DMS153 treated with DMSO at 0.1 percent for 48 hours (cell line): ENCODE measurements around the gene POLR1G.

Source experiments
- DNase-seq: peaks from one replicate; lab custom pipeline; 2025; ENCODE audit not compliant: unreplicated experiment; lab: John Stamatoyannopoulos, UW

The POLR1G gene, protein sequence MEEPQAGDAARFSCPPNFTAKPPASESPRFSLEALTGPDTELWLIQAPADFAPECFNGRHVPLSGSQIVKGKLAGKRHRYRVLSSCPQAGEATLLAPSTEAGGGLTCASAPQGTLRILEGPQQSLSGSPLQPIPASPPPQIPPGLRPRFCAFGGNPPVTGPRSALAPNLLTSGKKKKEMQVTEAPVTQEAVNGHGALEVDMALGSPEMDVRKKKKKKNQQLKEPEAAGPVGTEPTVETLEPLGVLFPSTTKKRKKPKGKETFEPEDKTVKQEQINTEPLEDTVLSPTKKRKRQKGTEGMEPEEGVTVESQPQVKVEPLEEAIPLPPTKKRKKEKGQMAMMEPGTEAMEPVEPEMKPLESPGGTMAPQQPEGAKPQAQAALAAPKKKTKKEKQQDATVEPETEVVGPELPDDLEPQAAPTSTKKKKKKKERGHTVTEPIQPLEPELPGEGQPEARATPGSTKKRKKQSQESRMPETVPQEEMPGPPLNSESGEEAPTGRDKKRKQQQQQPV

DNA sequence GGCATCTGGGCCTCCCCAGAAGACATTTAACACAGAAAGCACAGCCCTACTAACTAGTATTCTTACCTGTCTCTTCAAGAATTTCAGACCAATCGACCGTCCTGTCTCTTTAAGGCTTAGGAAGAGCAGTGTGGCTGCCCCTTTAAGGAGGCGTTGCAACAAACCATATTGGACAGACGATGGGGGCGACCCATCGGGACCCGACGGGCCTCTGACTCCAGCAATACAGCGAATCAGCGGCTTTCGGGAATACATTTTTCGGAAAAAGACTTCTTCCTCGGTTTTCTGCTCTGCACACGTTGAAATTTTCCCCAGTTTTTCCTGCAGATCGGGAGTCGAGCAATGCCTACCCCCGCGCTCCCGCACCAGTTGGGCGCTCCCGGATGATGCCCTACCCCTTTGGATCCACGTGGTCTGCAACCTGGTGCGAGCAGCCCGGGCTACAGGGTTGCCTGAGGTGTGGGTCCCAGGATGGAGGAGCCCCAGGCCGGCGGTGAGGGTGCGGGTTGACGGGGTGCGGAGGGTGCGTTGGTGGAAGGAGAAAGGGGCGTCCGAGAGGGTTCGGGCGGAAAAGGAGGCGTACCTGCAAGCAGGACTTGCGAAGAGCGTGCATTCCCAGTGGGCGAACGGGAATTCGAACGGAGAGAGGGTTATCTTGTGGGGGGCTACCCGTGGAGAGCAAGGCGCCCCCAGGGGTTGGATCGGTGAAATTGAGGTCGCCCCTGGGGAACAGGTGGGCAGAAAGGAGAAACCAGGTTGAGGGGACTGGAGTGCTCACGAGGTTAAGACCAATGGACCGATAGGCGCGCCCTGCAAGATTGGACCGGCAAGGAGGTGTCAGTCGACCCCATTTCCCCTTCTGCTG lies at the start of gene POLR1G:
Gene POLR1G (plus strand): TSS at position 419 of the 865 bp plus-strand sequence. CDS start 53 bp downstream, at position 472.
- peak; percentile 87 for DNase-seq

DNA sequence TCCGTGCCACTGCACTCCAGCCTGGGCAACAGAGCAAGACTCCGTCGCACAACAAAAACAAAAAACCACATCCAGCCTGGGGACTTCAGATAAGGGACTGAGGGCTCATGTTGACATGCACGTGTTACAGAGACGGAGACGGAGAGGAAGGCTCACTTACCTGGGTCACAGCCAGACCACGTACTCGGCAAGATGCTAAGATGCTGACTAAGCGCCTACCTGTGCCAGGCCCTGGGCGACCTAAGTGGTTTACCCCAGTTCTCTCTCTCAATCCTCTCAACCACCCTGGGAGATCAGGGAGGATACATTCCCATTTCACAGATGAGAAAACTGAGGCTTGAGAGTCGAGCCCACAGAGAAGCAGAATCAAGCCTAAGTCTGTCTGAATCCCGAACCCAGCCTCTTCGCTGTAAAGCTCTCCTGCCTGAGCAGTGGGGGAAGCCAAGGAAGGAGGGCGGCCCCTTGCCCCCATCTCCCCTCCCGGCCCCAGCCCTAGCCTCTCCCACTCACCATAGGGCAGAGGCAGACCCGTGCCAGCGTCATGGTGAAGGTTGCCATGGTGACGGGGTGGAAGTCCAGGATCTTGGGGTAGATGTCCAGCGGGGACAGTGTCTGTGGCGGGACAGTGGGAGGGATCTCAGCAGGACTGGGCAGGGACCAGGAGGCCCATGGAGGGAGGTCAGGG lies 49.5 kb upstream of the POLR1G start:
- no peak for DNase-seq

DNA sequence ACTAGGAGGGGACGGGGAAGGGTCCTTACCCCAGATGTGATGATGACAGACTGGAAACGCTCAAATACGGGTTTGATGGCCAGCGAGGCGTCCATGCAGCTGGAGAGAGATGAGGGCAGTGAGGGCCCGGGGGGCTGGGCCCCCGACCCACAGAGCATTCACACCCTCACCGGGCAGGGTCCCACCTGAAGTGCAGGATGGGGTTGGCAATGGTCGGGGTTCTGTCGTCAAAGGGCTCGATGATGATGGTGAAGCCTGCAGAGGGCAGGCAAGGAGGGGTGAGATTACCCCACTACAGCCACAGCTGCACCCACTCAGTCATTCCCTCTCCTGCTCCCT lies 49.0 kb upstream of the POLR1G start:
- no peak for DNase-seq

DNA sequence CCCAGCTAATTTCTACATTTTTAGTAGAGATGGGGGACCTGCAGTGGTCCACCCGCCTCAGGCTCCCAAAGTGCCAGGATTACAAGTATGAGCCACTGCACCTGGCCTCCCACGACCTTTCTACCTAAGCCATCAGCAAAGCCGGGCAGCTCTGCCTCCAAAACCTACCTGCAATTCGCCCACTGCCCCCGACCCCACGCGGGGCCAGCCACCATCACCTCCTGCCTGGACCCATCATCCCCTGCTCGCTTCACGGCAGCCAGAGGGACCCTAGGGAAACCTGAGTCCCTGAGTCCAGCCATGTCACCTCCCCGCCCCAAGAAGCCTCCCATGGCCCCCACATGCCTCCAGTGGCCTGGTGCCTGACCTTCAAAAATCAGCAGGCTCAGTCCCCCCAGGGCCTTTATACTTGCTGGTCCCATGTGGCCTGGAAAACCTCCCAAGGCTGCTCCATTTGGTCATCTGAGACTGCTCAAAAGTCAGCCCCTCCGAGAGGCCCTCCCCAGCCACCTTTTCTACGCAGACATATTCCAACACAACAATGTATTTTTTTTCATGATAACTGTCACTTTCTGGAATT lies 48.1 kb upstream of the POLR1G start:
- no peak for DNase-seq

DNA sequence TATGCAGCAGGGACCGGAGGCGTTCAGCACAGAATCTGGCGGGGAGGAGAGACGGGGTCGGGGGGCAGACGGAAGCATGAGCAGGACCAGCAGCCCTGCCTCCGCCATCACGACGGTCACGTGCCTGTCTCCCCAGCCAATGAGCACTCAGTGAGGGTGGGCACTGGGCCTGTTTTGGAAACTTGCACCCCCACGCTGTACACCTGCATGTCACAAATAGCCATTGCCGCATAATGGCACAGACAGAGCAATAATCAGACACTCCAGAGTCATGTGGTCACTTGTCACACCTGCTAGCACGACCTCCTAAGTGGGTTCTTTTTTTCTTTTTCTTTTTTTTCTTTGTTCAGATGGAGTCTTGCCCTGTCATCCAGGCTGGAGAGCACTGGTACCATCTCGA lies 44.8 kb upstream of the POLR1G start:
- no peak for DNase-seq

DNA sequence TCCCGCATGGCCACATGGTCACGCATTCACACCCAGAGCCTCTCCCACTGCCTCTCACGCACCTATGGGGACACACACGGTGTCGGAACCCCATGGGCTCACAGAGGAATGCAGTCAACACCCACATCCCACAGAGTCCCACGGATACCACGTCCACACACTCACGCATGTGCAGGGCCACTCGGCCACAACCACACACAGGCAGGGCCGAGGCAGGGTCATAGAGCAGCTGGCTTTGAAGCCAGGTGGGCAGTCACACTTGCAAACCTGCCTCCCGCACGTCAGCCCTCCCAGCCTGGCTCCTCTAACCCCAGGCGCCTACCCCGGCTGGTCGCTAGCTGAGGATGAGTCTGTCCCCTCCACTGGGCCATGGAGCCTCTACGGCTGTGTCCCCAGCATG lies 44.2 kb upstream of the POLR1G start:
- DNase-seq: no peak

DNA sequence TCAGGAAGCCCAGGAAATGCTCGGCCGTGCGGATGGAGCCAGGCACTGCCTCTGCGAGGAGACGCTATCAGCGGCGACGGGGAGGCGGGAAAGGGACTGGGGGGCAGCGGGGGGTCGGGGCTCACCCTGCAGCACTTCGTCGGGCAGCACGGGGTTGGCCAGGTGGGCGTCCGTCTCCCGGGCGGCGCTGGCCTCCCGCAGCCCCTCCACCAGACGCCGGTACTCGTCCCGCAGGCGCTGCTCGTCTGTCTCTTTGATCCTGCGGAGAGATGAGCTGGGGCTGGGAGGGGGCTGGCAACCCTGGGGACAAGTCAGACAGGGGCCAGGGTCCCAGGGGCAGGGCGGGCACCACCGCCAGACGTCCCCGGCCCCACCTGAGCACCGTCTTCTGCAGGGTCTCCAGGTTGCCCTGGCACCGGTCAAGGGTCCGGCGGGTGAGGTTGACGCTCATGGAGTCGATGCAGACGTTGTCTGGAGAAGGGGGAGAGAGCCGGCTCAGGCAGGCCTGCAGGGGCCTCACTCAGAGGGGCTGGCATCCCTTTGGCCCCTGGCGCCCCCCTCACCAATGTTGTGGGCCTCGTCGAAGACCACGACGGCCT lies 42.5 kb upstream of the POLR1G start:
- DNase-seq: no peak

DNA sequence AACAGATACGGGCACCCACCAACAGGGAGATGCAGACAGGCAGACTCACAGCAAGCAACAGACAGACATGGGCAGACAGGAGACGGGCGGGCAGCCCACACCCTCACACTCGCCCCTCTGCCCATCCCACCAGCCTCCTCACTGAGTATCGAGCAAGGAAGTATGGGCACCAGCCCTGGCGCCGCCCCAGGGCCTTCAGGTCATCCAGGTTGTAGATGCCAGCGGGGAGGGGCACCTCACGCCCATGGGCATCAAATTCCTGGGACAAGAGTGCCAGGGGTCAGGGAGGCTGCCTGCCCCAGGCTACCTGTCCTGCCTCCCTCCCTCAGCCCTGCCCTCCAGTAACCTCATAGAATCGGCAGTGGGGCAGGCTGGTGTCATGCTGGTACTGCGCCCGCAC lies 41.7 kb upstream of the POLR1G start:
- no peak for DNase-seq

DNA sequence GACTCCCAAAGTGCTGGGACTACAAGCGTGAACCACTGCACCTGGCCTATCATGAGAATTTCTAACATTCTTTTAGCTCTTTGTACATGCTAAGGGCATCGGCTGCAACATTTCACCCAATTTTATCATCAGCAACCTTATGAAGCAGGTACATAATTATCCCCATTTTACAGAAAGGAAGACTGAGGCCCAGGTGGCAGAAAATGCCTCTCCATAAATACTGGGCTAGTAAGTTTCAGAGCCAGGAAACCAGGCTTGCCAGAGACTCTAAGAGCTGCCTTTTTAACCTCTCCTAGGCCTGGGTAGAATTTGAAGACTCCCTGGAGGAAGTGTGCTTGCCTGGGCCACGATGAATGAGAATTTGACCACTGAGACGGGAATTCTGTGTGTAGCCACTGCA lies 38.3 kb upstream of the POLR1G start:
- no peak for DNase-seq

DNA sequence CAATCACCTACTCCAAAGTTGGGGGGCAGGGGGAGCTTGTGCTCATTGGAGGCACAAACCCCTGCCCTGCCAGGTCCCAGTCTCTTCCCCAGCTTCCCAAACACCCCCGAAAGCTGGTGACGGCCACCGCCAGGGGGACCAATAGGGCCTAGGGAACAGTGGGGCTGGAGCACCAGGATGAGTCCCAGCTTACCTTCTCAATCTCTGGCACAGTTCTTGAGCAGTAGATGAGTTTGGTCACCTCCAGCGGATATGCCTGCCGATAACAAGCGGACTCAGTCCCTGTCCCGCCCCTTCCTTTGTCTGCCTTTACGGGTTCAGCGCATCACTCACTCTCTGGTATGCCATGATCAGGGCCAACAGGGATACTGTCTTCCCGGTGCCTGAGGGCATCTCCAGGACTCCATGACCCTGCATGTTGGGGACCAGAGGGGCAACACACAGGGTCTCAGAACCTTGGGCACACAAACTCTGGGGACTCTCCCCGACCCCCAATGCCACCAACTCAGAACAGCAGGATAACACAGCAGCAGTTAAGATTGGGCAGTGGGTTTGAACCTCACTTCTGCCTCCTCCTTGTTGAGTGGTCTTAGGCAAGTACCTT lies 37.6 kb upstream of the POLR1G start:
- DNase-seq: no peak

DNA sequence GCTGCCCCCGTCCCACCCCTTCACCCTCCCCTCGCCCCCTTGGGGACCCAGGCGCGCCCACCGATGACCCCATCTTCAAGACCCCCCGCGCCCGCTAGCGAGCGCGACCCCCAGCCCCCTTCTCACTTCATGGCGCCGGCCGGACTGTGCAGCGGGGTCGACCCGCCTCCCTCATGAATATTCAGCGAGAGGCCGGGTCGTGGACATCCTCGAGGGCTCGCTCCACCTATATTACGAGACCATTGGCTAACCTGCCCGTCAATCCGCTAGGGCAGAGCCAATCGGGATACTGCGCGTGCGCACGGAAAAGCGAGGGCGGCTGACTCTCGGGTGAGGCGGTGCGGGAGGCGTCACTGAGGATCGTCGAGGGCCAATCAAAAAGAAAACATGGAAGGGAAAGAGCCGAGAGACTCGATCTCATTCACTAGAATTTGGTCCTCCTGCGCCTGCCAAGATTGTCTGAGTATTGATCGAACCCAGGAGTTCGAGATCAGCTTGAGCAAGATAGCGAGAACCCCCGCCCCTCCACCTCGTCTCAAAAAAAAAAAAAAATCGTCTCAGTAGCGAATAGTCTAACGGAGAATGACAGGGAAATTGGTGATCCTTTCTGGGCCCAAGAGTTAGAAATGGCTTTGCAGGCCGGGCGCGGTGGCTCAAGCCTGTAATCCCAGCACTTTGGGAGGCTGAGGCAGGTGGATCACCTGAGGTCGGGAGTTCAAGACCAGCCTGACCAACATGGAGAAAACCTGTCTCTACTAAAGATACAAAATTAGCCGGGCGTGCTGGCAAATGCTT lies 35.8 kb upstream of the POLR1G start, which contains the start of gene ERCC2:
Gene ERCC2 (minus strand): TSS at position 164 of the 795 bp plus-strand sequence. CDS start 33 bp downstream, at position 131.
- peak; percentile 94 for DNase-seq

DNA sequence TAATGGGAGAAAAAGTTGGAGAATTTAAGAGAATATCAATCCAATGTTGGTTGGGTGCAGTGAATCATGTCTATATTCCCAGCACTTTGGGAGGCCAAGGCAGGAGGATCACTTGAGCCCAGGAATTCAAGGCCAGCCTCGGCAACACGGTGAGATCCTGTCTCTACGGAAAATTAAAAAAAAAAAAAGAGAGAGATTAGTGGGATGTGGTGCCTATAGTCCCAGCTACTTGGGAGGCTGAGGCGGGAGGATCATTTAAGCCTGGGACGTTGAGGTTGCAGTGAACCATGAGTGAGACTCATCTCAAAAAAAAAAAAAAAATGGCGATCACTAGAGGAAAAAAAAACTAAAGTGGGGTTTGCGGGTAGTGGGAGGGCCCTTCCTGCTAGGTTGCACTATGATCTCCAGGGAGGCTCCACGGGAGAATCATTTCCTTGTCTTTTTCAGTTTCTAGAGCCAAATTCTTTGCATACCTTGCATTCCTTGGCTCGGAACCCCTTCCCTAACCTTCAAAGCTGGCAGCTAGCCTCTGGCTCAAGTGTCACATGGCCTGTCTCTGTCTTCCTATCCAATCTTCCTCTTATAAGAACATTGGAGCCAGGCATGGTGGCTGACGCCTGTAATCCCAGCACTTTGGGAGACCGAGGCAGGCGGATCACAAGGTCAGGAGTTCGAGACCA lies 30.3 kb upstream of the POLR1G start:
- DNase-seq: no peak

DNA sequence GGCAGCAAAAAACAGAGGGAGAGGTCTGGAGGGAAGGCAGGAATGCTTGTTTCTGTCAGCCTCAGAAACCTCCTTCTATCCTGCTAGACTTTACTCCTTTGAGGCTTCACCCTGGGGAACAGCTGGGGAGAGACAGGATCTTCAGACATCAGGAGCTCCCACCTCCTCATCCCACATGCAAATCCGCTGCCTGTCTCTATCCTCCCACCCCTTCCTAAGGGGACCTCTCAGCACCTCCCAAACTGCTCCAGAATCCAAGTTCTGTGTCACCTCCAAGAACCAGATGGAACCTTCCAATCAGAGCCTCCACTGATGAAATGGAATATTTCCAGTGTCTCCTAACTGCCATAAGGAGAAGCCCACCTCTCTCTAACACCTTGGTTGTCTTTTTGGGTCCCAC lies 26.3 kb upstream of the POLR1G start:
- no peak for DNase-seq

DNA sequence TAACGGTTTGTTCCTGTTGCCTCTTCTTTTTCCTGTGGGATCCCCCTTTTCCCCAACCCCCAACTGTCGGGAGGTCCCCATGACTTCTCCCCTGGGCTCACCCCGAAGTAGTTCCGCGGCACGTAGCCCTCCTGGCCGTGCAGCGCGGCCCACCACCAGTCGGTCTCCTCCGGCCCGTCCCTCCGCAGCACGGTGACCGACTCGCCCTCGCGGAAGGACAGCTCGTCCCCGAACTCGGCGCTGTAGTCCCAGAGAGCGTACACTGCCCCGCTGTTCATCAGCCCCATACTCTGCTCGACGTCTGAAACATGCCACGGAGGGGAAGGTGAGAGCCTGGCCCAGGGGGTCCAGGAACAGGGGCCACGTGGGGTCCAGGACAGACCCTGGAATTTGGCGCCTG lies 24.0 kb upstream of the POLR1G start:
- DNase-seq: no peak

DNA sequence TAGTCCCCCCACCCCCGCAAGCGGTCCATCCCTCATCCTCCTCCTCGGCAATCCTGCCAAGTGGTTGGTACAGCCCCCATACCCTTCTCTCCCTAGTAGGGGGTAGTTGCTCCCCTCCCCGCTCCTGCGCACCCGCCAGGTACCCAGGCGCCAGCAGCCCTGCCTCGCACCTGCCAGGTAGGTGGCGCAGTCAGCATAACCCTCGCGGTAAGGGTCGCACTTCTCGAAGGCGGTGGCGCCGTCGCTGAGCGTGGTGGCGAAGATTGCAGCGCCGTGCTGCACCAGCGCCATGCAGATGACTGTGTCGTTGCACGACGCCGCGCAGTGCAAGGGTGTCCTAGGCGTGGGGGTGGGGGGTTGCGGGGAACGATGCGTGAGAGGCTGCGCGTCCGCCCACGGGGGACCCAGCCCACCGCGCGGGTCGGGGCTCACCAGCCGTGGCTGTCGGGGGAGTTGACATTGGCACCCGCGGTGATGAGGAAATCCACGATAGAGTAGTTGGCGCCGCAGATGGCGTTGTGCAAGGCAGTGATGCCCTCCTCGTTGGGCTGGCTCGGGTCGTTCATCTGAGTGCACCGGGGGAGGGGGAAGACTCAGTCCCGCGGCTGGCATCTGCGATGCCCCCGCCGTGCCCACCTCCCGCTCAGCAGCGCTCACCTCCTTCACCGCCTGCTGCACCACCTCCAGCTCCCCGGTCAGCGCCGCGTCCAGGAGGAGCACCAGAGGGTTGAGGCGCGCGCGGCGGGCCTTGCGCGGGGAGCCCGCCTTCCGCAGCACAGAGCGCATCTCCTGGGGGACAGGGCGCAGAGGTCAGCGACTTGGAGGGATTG lies 20.8 kb upstream of the POLR1G start:
- no peak for DNase-seq

DNA sequence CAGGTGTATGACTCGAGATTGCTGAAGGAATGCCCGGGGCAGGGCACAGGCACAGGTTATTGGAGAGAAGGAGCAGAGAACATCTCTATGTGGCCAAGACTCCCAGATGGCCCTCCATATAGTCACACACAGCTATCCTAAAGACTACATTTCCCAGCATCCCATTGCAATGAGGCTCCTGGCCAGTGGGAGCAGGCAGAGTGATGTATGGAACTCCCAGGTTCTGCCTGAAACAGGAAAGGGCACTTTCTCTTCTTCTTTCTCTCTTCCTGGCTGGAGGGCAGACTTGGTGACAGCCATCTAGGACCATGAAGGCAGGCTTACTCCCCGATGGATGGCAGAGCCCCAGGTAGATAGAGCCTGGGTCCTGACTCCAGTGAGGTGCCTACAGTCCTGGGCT lies 15.1 kb upstream of the POLR1G start:
- no peak for DNase-seq

DNA sequence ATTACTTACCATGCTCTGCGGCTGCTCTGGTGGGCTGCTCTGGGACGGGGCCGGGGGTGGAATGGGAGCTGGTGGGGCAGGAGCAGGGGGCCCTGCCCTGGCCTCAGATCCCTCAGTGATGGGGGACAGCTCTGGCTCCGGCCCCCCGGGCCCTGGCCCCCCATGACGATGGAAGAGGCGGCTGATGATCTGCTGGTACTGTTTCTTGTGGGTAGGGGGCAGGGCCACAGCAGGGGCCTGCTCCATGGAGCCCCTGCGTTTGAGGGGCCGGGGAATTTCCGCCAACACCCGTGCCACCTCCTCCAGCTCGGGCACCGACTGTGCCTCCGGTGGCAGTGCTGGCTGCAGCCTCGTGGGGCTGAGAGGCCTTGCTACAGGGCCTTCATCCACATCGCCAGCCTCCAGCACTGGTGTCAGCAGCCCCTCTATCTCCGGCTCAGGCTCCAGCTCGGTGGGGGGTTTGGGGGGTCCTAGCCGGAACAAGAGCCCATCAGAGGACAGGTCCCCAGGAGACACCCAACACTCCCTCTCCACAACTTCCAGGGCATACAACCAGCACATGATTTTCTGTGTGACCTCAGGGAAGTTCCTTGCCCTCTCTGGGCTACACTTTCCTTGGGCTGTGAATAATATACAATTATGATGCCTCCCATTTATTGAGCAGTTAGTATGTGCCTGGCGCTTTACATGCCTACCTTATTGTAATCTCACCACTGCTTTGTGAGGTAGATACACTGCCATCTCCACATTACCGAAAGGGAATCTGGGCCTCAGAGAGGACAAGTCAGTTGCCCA lies 14.4 kb upstream of the POLR1G start:
- no peak for DNase-seq
